Ovary (tissue), 3 donors: ENCODE results near the gene ADGRL1.

ENCODE experiments used
- EP300 ChIP-seq: sonication (generic); formaldehyde crosslinking; IDR thresholded peaks from one replicate; pipeline ENCODE4 v1.6.1; 2017; ENCODE audit warnings: antibody characterized with exemption
- POLR2A ChIP-seq: fragments of 450-650 bp; IDR thresholded peaks from one replicate; pipeline ENCODE4 v1.6.1; 2017; ENCODE audit warnings: antibody characterized with exemption, mild to moderate bottlenecking, moderate library complexity
- TF ChIP-seq, protein P1 (sequence below), 3 donors: fragments of 450-650 bp in 2 of 3; fragments of 200-600 bp in 1 of 3; IDR thresholded peaks; one replicate each; pipeline versions ENCODE4 v1.5.1 to v1.8.0; 2016 to 2022; ENCODE audit warnings: antibody characterized with exemption in 3 of 3, mild to moderate bottlenecking in 1 of 3
- donor health status: DM: no; HTN: no; CAD: no.

- TF ChIP-seq POLR2A, result no peak
- no peak for TF ChIP-seq EP300
- TF ChIP-seq, protein P1, sequence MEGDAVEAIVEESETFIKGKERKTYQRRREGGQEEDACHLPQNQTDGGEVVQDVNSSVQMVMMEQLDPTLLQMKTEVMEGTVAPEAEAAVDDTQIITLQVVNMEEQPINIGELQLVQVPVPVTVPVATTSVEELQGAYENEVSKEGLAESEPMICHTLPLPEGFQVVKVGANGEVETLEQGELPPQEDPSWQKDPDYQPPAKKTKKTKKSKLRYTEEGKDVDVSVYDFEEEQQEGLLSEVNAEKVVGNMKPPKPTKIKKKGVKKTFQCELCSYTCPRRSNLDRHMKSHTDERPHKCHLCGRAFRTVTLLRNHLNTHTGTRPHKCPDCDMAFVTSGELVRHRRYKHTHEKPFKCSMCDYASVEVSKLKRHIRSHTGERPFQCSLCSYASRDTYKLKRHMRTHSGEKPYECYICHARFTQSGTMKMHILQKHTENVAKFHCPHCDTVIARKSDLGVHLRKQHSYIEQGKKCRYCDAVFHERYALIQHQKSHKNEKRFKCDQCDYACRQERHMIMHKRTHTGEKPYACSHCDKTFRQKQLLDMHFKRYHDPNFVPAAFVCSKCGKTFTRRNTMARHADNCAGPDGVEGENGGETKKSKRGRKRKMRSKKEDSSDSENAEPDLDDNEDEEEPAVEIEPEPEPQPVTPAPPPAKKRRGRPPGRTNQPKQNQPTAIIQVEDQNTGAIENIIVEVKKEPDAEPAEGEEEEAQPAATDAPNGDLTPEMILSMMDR (IDR thresholded peaks at IDR 0.05), result no peak
Measured at GRCh38 chr19:14116525-14116917, 89.4 kb downstream of the ADGRL1 start.
